H9 (cell line): ENCODE data around the gene SASH3. TPM values are rescaled to one million over a fixed set of nuclear protein-coding genes. Genes with fewer than 3 reads are reported as not detected.

Experiments
- DNase-seq: peaks from one replicate; pipeline ENCODE4 v3.0.0-alpha.2; 2017
- H2AFZ ChIP-seq: one replicate; pipeline ENCODE4 v1.6.1; 2013; ENCODE audit warnings: mild to moderate bottlenecking, low read length, control low read depth, moderate library complexity
- H2AK5ac ChIP-seq: 2 replicates; pipeline ENCODE4 v1.6.1; 2013; ENCODE audit warnings: low read length, control low read depth, mixed read lengths; ENCODE audit not compliant: insufficient read length
- H2BK120ac ChIP-seq: one replicate; pipeline ENCODE4 v1.6.1; 2013; ENCODE audit warnings: low read depth, mild to moderate bottlenecking, low read length, control low read depth, inconsistent platforms; ENCODE audit not compliant: poor library complexity, severe bottlenecking
- H2BK12ac ChIP-seq: 2 replicates; pipeline ENCODE4 v1.6.1; 2013; ENCODE audit warnings: low read length, control low read depth, mixed read lengths, low read depth; ENCODE audit not compliant: insufficient read length
- H2BK15ac ChIP-seq: 2 replicates; pipeline ENCODE4 v1.6.1; 2013; ENCODE audit warnings: low read depth, low read length, control low read depth
- H2BK20ac ChIP-seq: one replicate; pipeline ENCODE4 v1.6.1; 2013; ENCODE audit warnings: low read depth, mild to moderate bottlenecking, low read length, control low read depth, inconsistent platforms; ENCODE audit not compliant: poor library complexity, severe bottlenecking
- H2BK5ac ChIP-seq: 2 replicates; pipeline ENCODE4 v1.6.1; 2013; ENCODE audit warnings: low read length, control low read depth, mixed read lengths; ENCODE audit not compliant: insufficient read length
- H3K14ac ChIP-seq: 2 replicates; pipeline ENCODE4 v1.6.1; 2013; ENCODE audit warnings: low read length, control low read depth; ENCODE audit not compliant: insufficient read depth
- H3K18ac ChIP-seq: 2 replicates; pipeline ENCODE4 v1.6.1; 2013; ENCODE audit warnings: low read depth, mild to moderate bottlenecking, mixed read lengths, low read length, control low read depth; ENCODE audit not compliant: insufficient read length
- H3K23ac ChIP-seq: 2 replicates; pipeline ENCODE4 v1.6.1; 2013; ENCODE audit warnings: low read length, control low read depth, mixed read lengths, low read depth; ENCODE audit not compliant: insufficient read length
- H3K23me2 ChIP-seq: 2 replicates; pipeline ENCODE4 v1.6.1; 2013; ENCODE audit warnings: low read depth, mild to moderate bottlenecking, mixed read lengths, low read length, control low read depth; ENCODE audit not compliant: insufficient read length, poor library complexity, severe bottlenecking
- H3K27ac ChIP-seq: 2 replicates; pipeline ENCODE4 v1.5.1; 2013; ENCODE audit warnings: low read length, control low read depth, mixed read lengths, low read depth; ENCODE audit not compliant: insufficient read length
- H3K27me3 ChIP-seq: 2 replicates; pipeline ENCODE4 v1.6.1; 2013; ENCODE audit warnings: low read length, control low read depth, inconsistent platforms; ENCODE audit not compliant: insufficient read depth
- H3K4ac ChIP-seq: 2 replicates; pipeline ENCODE4 v1.6.1; 2013; ENCODE audit warnings: low read depth, mild to moderate bottlenecking, control low read depth, inconsistent platforms, low read length, moderate library complexity
- H3K4me1 ChIP-seq: 2 replicates; pipeline ENCODE4 v1.6.1; 2013; ENCODE audit warnings: low read length, control low read depth, inconsistent platforms; ENCODE audit not compliant: insufficient read depth
- H3K4me2 ChIP-seq: 2 replicates; pipeline ENCODE4 v1.6.1; 2013; ENCODE audit warnings: low read length, control low read depth, mixed read lengths; ENCODE audit not compliant: insufficient read length, insufficient read depth
- H3K56ac ChIP-seq: 2 replicates; pipeline ENCODE4 v1.6.1; 2013; ENCODE audit warnings: low read depth, mild to moderate bottlenecking, mixed read lengths, low read length, control low read depth; ENCODE audit not compliant: insufficient read length
- H3K79me1 ChIP-seq: 2 replicates; pipeline ENCODE4 v1.6.1; 2013; ENCODE audit warnings: low read depth, mild to moderate bottlenecking, moderate library complexity, low read length, control low read depth, inconsistent platforms; ENCODE audit not compliant: insufficient read depth, poor library complexity, severe bottlenecking
- H3K79me2 ChIP-seq: 2 replicates; pipeline ENCODE4 v1.6.1; 2013; ENCODE audit warnings: low read length, control low read depth, inconsistent platforms; ENCODE audit not compliant: insufficient read depth
- H3K9ac ChIP-seq: 2 replicates; pipeline ENCODE4 v1.6.1; 2013; ENCODE audit warnings: low read length, control low read depth, mixed read lengths; ENCODE audit not compliant: insufficient read length; ENCODE audit errors: extremely low read depth
- H3K9me3 ChIP-seq: one replicate; pipeline ENCODE4 v1.6.1; 2013; ENCODE audit warnings: low read depth, low read length, inconsistent platforms; ENCODE audit not compliant: control insufficient read depth
- H3T11ph ChIP-seq: one replicate; pipeline ENCODE4 v1.6.1; 2013; ENCODE audit warnings: mild to moderate bottlenecking, low read length, control low read depth, inconsistent platforms
- H4K20me1 ChIP-seq: one replicate; pipeline ENCODE4 v1.6.1; 2013; ENCODE audit not compliant: control insufficient read depth, insufficient read length, insufficient read depth
- H4K5ac ChIP-seq: 2 replicates; pipeline ENCODE4 v1.6.1; 2013; ENCODE audit warnings: low read depth, mild to moderate bottlenecking, mixed read lengths, low read length, control low read depth; ENCODE audit not compliant: insufficient read length
- H4K8ac ChIP-seq: replicated peaks from 2 replicates; pipeline ENCODE4 v1.6.1; 2013; ENCODE audit warnings: low read length, control low read depth, mixed read lengths, low read depth; ENCODE audit not compliant: insufficient read length
- H4K91ac ChIP-seq: 2 replicates; pipeline ENCODE4 v1.6.1; 2013; ENCODE audit warnings: low read depth, mild to moderate bottlenecking, moderate library complexity, mixed read lengths, low read length, control low read depth; ENCODE audit not compliant: insufficient read length
- H3K27ac Mint-ChIP-seq, 3 experiments: 2 replicates in 2 of 3; 3 replicates in 1 of 3; pipeline ENCODE4 v1.8.0; 2020 to 2021; ENCODE audit warnings: mixed read lengths in 3 of 3, mild to moderate bottlenecking in 1 of 3, moderate library complexity in 1 of 3
- H3K27me3 Mint-ChIP-seq: 2 replicates; pipeline ENCODE4 v1.8.0; 2021; ENCODE audit warnings: low read depth, mild to moderate bottlenecking, moderate library complexity, mixed read lengths
- H3K36me3 Mint-ChIP-seq, 3 experiments: 2 replicates in 2 of 3; 3 replicates in 1 of 3; pipeline ENCODE4 v1.8.0; 2020 to 2021; ENCODE audit warnings: low read depth in 3 of 3, mixed read lengths in 3 of 3; ENCODE audit not compliant: insufficient read depth in 1 of 3
- H3K4me1 Mint-ChIP-seq, 2 experiments: 2 replicates each; pipeline ENCODE4 v1.8.0; 2020; ENCODE audit warnings: mixed read lengths in 2 of 2
- H3K4me3 Mint-ChIP-seq, 2 experiments: 2 replicates in 1 of 2; 3 replicates in 1 of 2; pipeline ENCODE4 v1.8.0; 2020 to 2021; ENCODE audit warnings: mild to moderate bottlenecking in 2 of 2, mixed read lengths in 2 of 2, moderate library complexity in 1 of 2
- H3K9me3 Mint-ChIP-seq, 2 experiments: 2 replicates in 1 of 2; 3 replicates in 1 of 2; pipeline ENCODE4 v1.8.0; 2020; ENCODE audit warnings: mild to moderate bottlenecking in 2 of 2, mixed read lengths in 2 of 2, moderate library complexity in 1 of 2
- CTCF ChIP-seq: fragments of 200-600 bp; sonication (generic); conservative IDR thresholded peaks from 3 replicates; pipeline ENCODE4 v1.8.0; 2021; ENCODE audit warnings: antibody characterized with exemption, mild to moderate bottlenecking
- WGBS: extraction: QIAGEN DNeasy Blood & Tissue Kit; methylation state at CpG from one replicate; pipeline ENCODE4 v1.1.7; 2013; ENCODE audit warnings: missing lambda C conversion rate, low lambda C conversion rate, mixed read lengths; ENCODE audit not compliant: insufficient read length; ENCODE audit errors: extremely low coverage; 5-methylcytosine and 5-hydroxymethylcytosine counted together
- total RNA-seq: library from RNA; stranded (reverse); gene quantifications from 2 replicates; pipeline ENCODE4 v1.2.1, GENCODE V29; 2021

SASH3 gene
- total RNA-seq, 1 experiment from 2014 or later, result not detected

- Histone ChIP-seq H3K79me1 (no peaks in the 10 kb centered on the region), H3K4me1 (no peaks in the 10 kb centered on the region), H3K79me2 (no peaks in the 10 kb centered on the region), H3K23ac (no peak overlapping the region), H3K27me3 (no peaks in the 10 kb centered on the region), H2BK20ac (no peak overlapping the region), H3K9me3 (no peaks in the 10 kb centered on the region), H2BK12ac (no peak overlapping the region), H3K56ac (no peak overlapping the region), H4K5ac (no peak overlapping the region), H4K91ac (no peak overlapping the region), H3K9ac (no peak overlapping the region), H3T11ph (no peak overlapping the region), H2BK5ac (no peak overlapping the region), H2BK15ac (no peak overlapping the region), H3K18ac (no peak overlapping the region), H4K8ac (no peak overlapping the region), H2AK5ac (no peak overlapping the region), H3K4ac (no peak overlapping the region), H2AFZ (no peak overlapping the region), H4K20me1 (no peaks in the 10 kb centered on the region), H3K4me2 (no peak overlapping the region), H3K27ac (no peak overlapping the region), H2BK120ac (no peak overlapping the region), H3K23me2 (no peaks in the 10 kb centered on the region), H3K14ac (no peak overlapping the region; the same call in 1 of the 2 replicates)
- no CpG with 5 or more reads among the region's 4 CpGs for WGBS
- H3K36me3 Mint-ChIP-seq, result no peaks in the 10 kb centered on the region
- H3K27ac Mint-ChIP-seq, result 0 out of 7 replicates have a peak overlapping the region, but pooled peaks of 1 of the 3 experiments have one; percentile 22
- no peak for TF ChIP-seq CTCF
- no peak for DNase-seq
- peaks cover 0 to 55% of the 10 kb centered on the region in 2 experiments; a peak in 2 of 5 replicates for H3K9me3 Mint-ChIP-seq
- no peak overlapping the region for H3K4me3 Mint-ChIP-seq
- no peaks in the 10 kb centered on the region for H3K4me1 Mint-ChIP-seq
- 0 out of 2 replicates have a peak, but pooled peaks cover 3% of the 10 kb centered on the region for H3K27me3 Mint-ChIP-seq
Measured at GRCh38 chrX:129761596-129761995, 18.2 kb upstream of the SASH3 start.
